GM21360 (cell line): ENCODE data around the gene KDM7A.
"Not testable (repeated sequence)": the region's sequence is repeated elsewhere in the genome, so short reads cannot be mapped to it uniquely, and the experiment has no call there.

Experiments used
- ATAC-seq: cut with Tn5 transposase; IDR thresholded peaks from one replicate; pipeline ENCODE4 v1.9.1; 2021; ENCODE audit warnings: mild to moderate bottlenecking, moderate library complexity; ENCODE audit not compliant: unreplicated experiment

KDM7A gene

GRCh38 chr7:140176811-140177702 lies at the start of gene KDM7A:
KDM7A (minus strand) TSS chr7:140176983; CDS start chr7:140176937, 46 bp downstream.
- peak; percentile 66 for ATAC-seq

GRCh38 chr7:140225562-140226249 lies 48.9 kb upstream of the KDM7A start:
- ATAC-seq, result no peak

- no peak for ATAC-seq
Measured at GRCh38 chr7:140223515-140224221, 46.9 kb upstream of the KDM7A start.

- no peak for ATAC-seq
Measured at GRCh38 chr7:140222814-140223213, 46.0 kb upstream of the KDM7A start.

GRCh38 chr7:140219672-140220524 lies 43.1 kb upstream of the KDM7A start:
- ATAC-seq, result no peak

GRCh38 chr7:140218656-140219055 lies 41.9 kb upstream of the KDM7A start:
- ATAC-seq, result no peak

DNA sequence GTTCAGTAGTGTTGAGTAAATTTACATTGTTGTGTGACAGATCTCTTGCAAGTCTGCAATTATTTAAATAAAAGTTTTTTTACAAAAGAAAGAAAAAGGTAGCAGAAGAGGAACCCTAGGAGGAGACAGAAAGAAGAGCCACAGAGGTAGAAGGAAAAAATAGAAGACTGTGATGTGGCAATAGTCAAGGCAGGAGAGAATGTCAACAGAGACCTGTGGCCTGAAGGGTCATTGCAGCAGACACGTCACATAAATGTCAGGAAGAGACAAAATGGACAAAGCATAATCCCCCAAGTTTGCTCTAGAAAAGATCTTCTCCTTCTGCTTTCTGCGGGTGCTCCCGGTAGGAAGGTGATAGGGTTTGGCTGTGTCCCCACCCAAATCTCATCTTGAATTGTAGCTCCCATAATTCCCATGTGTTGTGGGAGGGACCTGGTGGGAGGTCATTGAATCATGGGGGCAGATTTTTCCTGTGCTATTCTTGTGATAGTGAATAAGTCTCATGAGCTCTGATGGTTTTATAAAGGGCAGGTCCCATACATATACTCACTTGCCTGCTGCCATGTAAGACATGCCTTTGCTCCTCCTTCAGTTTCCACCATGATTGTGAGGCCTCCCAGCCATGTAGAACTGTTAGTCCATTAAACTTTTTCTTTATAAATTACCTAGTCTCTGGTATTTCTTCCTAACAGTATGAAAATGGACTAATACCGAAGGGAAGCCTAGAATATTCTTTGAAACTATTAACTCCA lies 41.1 kb upstream of the KDM7A start:
- ATAC-seq, result no peak

DNA sequence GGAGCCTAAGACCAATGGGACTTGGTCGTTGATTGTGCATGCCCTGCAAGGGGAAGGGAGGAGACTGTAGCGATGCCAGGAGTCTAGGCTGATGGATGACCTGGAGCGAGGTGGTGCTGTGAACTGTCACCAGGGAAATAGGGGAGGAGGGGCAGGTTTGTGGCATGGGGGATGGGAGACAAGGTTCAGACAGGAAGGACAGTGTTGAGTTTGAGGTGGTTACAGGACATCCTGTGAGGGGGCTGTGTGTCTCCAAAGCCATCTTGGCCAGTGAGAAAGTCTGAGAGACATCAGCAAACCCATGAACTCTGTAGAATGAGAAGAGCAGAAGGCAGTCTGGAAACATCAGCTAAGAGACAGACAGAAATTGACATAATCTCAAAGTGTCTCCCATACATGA lies 38.5 kb upstream of the KDM7A start:
- no peak for ATAC-seq

- ATAC-seq, result no peak
Measured at GRCh38 chr7:140214075-140214684, 37.4 kb upstream of the KDM7A start.

- no peak for ATAC-seq
Measured at GRCh38 chr7:140213684-140214074, 36.9 kb upstream of the KDM7A start.

GRCh38 chr7:140212100-140212881 lies 35.5 kb upstream of the KDM7A start:
- ATAC-seq, result peak; percentile 64

DNA sequence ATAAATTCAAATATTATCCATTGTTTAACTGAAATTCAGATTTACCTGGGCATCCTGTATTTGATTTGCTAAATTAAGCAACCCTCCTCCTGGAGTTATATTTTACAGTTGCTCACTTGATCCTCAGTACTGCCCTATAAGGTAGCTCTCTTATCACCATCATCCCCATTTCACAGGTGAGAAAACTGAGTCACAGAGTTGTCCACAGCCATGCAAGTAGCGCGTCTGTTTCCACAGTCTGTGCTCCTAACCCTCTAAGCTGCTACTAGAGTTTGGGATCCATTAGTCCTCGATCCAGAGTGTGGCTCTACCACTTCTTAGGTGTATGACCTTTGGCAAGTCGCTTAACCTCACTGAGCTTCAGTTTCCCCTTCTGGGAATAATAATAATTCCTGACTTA lies 34.9 kb upstream of the KDM7A start:
- ATAC-seq, result no peak

DNA sequence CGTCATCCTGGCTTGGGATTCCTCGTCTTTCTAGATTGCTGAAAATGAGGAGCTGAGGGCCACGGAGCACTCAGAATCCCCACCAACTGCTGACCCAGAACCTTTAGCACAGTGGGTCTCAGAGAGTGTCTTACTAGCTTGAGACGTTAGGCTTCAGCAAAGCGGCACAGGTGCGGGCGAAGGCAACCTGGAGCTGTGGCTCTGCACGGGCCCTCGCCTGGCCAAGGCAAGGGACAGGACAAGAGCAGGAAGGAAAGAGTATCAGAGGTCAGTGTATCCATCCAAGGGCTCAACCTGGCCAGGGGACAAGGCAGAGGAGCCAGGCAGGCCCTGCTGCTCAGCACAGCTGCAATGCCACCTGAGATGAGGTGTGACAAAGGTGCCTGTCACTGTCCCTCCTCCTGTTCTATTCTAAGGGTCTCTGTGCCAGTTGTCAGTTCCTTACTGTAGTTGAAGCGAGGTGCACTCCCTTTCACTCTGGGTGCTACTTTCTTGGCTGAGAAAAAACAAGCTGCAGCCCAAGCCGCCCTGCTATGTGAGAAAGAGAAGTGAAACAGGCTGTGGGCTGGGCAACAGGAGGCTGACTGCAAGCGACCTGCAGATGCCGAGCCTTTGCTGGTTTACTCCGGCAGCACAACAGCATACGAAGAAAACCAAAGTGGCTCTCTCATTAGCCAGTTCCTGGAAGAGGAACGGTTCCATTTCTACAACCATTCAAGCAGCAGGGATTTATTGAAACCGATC lies 33.3 kb upstream of the KDM7A start:
- peak; percentile 75 for ATAC-seq

DNA sequence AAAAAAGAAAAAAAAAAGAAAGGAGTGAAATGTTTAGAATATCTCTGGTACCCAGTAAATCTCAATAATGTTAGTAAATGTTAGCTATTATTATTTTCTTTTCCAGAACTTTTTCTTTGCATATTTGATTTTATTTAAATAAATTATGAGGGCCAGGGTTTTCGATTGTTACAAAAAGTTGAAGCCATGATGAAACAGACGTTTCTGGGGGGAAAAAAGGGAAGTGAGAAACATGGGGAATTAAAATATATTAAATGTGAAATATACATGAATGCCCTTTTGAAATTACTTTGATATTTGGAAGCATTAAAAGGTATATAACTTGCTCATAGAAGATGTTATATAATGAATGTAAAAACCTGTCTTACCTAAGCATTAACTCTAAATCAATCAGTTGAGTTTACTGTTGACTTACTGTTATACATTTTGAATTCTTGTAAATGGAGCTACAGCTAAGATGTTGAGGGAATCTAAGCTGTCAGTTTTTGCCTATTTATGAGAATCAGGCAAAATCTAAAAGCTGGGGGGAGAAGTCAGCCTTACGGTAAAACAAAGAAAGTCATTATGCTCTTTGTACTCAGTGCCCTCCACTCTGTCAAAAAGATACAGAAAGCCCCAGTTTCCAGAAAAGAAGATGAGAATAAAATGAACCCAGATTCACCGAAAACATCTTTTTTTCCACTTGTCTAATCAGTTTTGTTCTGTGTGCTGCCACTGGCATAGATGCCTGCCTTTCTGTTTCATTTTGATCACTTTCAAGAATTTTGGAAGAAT lies 30.0 kb upstream of the KDM7A start:
- ATAC-seq, result no peak

- no peak for ATAC-seq
Measured at GRCh38 chr7:140205600-140205999, 28.8 kb upstream of the KDM7A start.

DNA sequence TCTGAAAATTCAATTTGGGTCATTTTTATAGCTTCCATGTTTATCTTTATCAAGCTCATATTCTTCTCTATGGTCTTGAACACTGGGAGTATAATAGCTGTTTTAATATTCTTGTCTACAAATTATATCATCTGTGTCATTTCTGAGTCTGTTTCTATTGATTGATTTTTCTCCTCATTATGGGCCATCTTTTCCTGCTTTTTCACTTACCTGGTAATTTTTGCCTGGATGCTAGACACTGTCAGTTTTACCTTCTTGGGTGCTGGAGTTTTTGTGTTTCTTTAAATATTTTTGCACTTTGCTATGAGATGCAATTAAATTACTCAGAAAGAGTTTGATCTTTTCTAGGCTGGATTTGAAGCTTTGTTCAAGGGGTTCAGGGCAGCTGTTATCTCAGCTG lies 26.8 kb upstream of the KDM7A start:
- no peak for ATAC-seq

GRCh38 chr7:140202942-140203341 lies 26.2 kb upstream of the KDM7A start:
- not testable (repeated sequence) for ATAC-seq
